ENCODE measurements around the gene MAGEB17.

- TF ChIP-seq, protein P1, sequence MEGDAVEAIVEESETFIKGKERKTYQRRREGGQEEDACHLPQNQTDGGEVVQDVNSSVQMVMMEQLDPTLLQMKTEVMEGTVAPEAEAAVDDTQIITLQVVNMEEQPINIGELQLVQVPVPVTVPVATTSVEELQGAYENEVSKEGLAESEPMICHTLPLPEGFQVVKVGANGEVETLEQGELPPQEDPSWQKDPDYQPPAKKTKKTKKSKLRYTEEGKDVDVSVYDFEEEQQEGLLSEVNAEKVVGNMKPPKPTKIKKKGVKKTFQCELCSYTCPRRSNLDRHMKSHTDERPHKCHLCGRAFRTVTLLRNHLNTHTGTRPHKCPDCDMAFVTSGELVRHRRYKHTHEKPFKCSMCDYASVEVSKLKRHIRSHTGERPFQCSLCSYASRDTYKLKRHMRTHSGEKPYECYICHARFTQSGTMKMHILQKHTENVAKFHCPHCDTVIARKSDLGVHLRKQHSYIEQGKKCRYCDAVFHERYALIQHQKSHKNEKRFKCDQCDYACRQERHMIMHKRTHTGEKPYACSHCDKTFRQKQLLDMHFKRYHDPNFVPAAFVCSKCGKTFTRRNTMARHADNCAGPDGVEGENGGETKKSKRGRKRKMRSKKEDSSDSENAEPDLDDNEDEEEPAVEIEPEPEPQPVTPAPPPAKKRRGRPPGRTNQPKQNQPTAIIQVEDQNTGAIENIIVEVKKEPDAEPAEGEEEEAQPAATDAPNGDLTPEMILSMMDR (conservative IDR thresholded peaks at IDR 0.05; ENCODE audit: low read depth, low read length), result no peak
- TF ChIP-seq EZH2phosphoT487 (IDR thresholded peaks at IDR 0.05; ENCODE audit: borderline replicate concordance, low read length) (no peak), EZH2 (IDR thresholded peaks at IDR 0.05; ENCODE audit: low read length, unreplicated experiment) (no peak)
Measured at GRCh38 chrX:16145656-16146055, 21.6 kb upstream of the MAGEB17 start.

Measured in PC-3 (cell line).